Measurements from ENCODE around the gene TECPR2. TPM values are rescaled to one million over a fixed set of nuclear protein-coding genes. Genes with fewer than 3 reads are reported as not detected.
"Not testable (repeated sequence)": the region's sequence is repeated elsewhere in the genome, so short reads cannot be mapped to it uniquely, and the experiment has no call there.

The TECPR2 gene
- total RNA-seq, 1 donor, result 16.1 TPM

- no peak for DNase-seq (ENCODE audit: low read depth)
- no peak overlapping the region for H3K4me3 ChIP-seq (ENCODE audit: low read depth, low read length)
- no peak for TF ChIP-seq CTCF (IDR thresholded peaks at IDR 0.05; ENCODE audit: insufficient read depth, low read length)
Observed at GRCh38 chr14:102513899-102514772, 151.4 kb downstream of the TECPR2 start.

GRCh38 chr14:102514987-102515733 lies 152.4 kb downstream of the TECPR2 start:
- DNase-seq (ENCODE audit: low read depth), result no peak
- no peak for TF ChIP-seq CTCF (IDR thresholded peaks at IDR 0.05; ENCODE audit: insufficient read depth, low read length)
- no peak overlapping the region for H3K4me3 ChIP-seq (ENCODE audit: low read depth, low read length)

- TF ChIP-seq CTCF (IDR thresholded peaks at IDR 0.05; ENCODE audit: insufficient read depth, low read length), result peak; percentile 52
- H3K4me3 ChIP-seq (ENCODE audit: low read depth, low read length), result peak overlapping the region; percentile 68
- no peak for DNase-seq (ENCODE audit: low read depth)
Observed at GRCh38 chr14:102516531-102517391, 154.0 kb downstream of the TECPR2 start.

GRCh38 chr14:102517392-102518062 lies 154.8 kb downstream of the TECPR2 start:
- no peak for DNase-seq (ENCODE audit: low read depth)
- H3K4me3 ChIP-seq (ENCODE audit: low read depth, low read length), result peak overlapping the region; percentile 68
- TF ChIP-seq CTCF (IDR thresholded peaks at IDR 0.05; ENCODE audit: insufficient read depth, low read length), result no peak

- no peak for DNase-seq (ENCODE audit: low read depth)
- no peak for TF ChIP-seq CTCF (IDR thresholded peaks at IDR 0.05; ENCODE audit: insufficient read depth, low read length)
- no peak overlapping the region for H3K4me3 ChIP-seq (ENCODE audit: low read depth, low read length)
Observed at GRCh38 chr14:102518063-102518648, 155.4 kb downstream of the TECPR2 start.

- H3K4me3 ChIP-seq (ENCODE audit: low read depth, low read length); DNase-seq (ENCODE audit: low read depth): not testable (repeated sequence)
Observed at GRCh38 chr14:102519709-102520108, 157.0 kb downstream of the TECPR2 start.

Data from fibroblast of the aortic adventitia (primary cell).